GM23248 (cell line): ENCODE data around the gene LLGL2.

Source experiments
- EZH2 ChIP-seq: fragments of 200-600 bp; sonication (generic); IDR thresholded peaks from 2 replicates; pipeline ENCODE4 v1.6.1; 2018; ENCODE audit warnings: antibody characterized with exemption, mild to moderate bottlenecking; ENCODE audit not compliant: insufficient read depth, poor library complexity, severe bottlenecking
- EZH2phosphoT487 ChIP-seq: fragments of 200-600 bp; sonication (generic); IDR thresholded peaks from 2 replicates; pipeline ENCODE4 v1.6.1; 2018; ENCODE audit warnings: antibody characterized with exemption, moderate library complexity, mild to moderate bottlenecking, low read depth; ENCODE audit not compliant: insufficient read depth

- TF ChIP-seq EZH2: no peak
- no peak for TF ChIP-seq EZH2phosphoT487
These were observed 23.3 kb downstream of the LLGL2 start for GRCh38 chr17:75548813-75549212.
